GM12878 (cell line): ENCODE data around the gene CGREF1. TPM values are rescaled to one million over a fixed set of nuclear protein-coding genes. Genes with fewer than 3 reads are reported as not detected.

Experiments
- ATAC-seq: fragments of 200-7000 bp; cut with Tn5 transposase; 3 replicates; pipeline ENCODE4 v1.9.1; 2020; ENCODE audit warnings: mild to moderate bottlenecking, moderate library complexity
- BruUV-seq: library from RNA; stranded (reverse); fragments of 400-500 nt; replicated peaks from 2 replicates; lab custom pipeline; 2021; lab: Mats Ljungman, UMichigan
- CTCF ChIA-PET: fragments of 300-600 bp; sonication (Branson Sonifier 250); formaldehyde crosslinking; extraction: SDS; loops from one replicate; lab custom pipeline; 2021; ENCODE audit warnings: inconsistent platforms; lab: Yijun Ruan, JAX
- POLR2A ChIA-PET: fragments of 350-600 bp; formaldehyde crosslinking; extraction: SDS; loops from one replicate; lab custom pipeline; 2021; ENCODE audit warnings: inconsistent platforms; lab: Charles Lee
- RAD21 ChIA-PET: fragments of 300-600 bp; sonication (Branson Sonifier 250); formaldehyde crosslinking; loops from one replicate; lab custom pipeline; 2023; ENCODE audit warnings: antibody characterized with exemption; ENCODE audit not compliant: unreplicated experiment; lab: Charles Lee
- SMC1A ChIA-PET: fragments of 300-600 bp; sonication (Branson Sonifier 250); formaldehyde crosslinking; loops from one replicate; lab custom pipeline; 2023; ENCODE audit not compliant: unreplicated experiment, uncharacterized antibody; lab: Charles Lee
- DNase-seq: peaks from one replicate; pipeline ENCODE4 v3.0.0-alpha.2; 2011; ENCODE audit warnings: low read depth, low spot score
- FAIRE-seq: peaks from 3 replicates; lab custom pipeline; 2011; peaks lifted over from hg19 to GRCh38; lab: Jason Lieb, UNC
- H2AFZ ChIP-seq: 2 replicates; pipeline ENCODE4 v1.6.0; 2011; ENCODE audit warnings: low read depth, low read length, control low read depth; ENCODE audit not compliant: control insufficient read depth
- H3K27ac ChIP-seq: 2 replicates; pipeline ENCODE4 v1.5.1; 2011; ENCODE audit warnings: control low read depth; ENCODE audit not compliant: control insufficient read depth, insufficient read depth
- H3K27me3 ChIP-seq, 2 experiments: replicated peaks in 1 of 2; 2 replicates each; pipeline versions ENCODE4 v1.6.0 to v1.6.1; 2011; ENCODE audit warnings: low read length in 1 of 2; ENCODE audit not compliant: control insufficient read depth in 2 of 2, insufficient read depth in 2 of 2
- H3K36me3 ChIP-seq, 2 experiments: 2 replicates each; pipeline ENCODE4 v1.5.1; 2011; ENCODE audit warnings: low read length in 1 of 2; ENCODE audit not compliant: control insufficient read depth in 2 of 2, insufficient read depth in 2 of 2
- H3K4me1 ChIP-seq: 2 replicates; pipeline ENCODE4 v1.6.1; 2011; ENCODE audit warnings: mild to moderate bottlenecking, low read length, moderate library complexity, mixed read lengths; ENCODE audit not compliant: control insufficient read depth, insufficient read depth
- H3K4me2 ChIP-seq: 2 replicates; pipeline ENCODE4 v1.6.0; 2011; ENCODE audit warnings: control low read depth; ENCODE audit not compliant: control insufficient read depth, insufficient read depth
- H3K4me3 ChIP-seq: fragments of 200-600 bp; sonication (generic); 2 replicates; pipeline ENCODE4 v1.5.1; 2016
- H3K79me2 ChIP-seq: 2 replicates; pipeline ENCODE4 v1.6.0; 2011; ENCODE audit warnings: low read length; ENCODE audit not compliant: control insufficient read depth, insufficient read depth
- H3K9ac ChIP-seq: 2 replicates; pipeline ENCODE4 v1.8.0; 2011; ENCODE audit warnings: low read length, control low read depth, mixed read lengths; ENCODE audit not compliant: control insufficient read depth, insufficient read depth
- H3K9me3 ChIP-seq: replicated peaks from 3 replicates; pipeline ENCODE4 v1.5.1; 2011; ENCODE audit warnings: mild to moderate bottlenecking, low read length; ENCODE audit not compliant: control insufficient read depth, insufficient read depth
- H4K20me1 ChIP-seq: 2 replicates; pipeline ENCODE4 v1.6.0; 2011; ENCODE audit not compliant: control insufficient read depth, insufficient read depth
- ASH2L ChIP-seq: fragments of 300-600, 200-600 bp; sonication (generic); IDR thresholded peaks from 2 replicates; pipeline ENCODE4 v1.6.1; 2017; ENCODE audit warnings: low read depth, mild to moderate bottlenecking, borderline replicate concordance
- FOS ChIP-seq: IDR thresholded peaks from 3 replicates; pipeline ENCODE4 v1.6.1; 2011; ENCODE audit warnings: borderline replicate concordance; ENCODE audit not compliant: insufficient read length; ENCODE audit errors: extremely low read depth
- FOXM1 ChIP-seq: IDR thresholded peaks from 2 replicates; pipeline ENCODE4 v1.6.1; 2012; ENCODE audit warnings: low read depth, mild to moderate bottlenecking, inconsistent platforms, low read length, moderate library complexity
- IRF4 ChIP-seq: IDR thresholded peaks from 2 replicates; pipeline ENCODE4 v1.6.1; 2011; ENCODE audit warnings: low read depth, low read length
- JUNB ChIP-seq: IDR thresholded peaks from 2 replicates; pipeline ENCODE4 v1.6.1; 2016; ENCODE audit warnings: antibody characterized with exemption, mild to moderate bottlenecking
- KLF5 ChIP-seq: fragments of 450-650 bp; IDR thresholded peaks from 2 replicates; pipeline ENCODE4 v1.6.1; 2014; ENCODE audit warnings: mild to moderate bottlenecking; ENCODE audit not compliant: partially characterized antibody
- MTA2 ChIP-seq: fragments of 450-650 bp; IDR thresholded peaks from 2 replicates; pipeline ENCODE4 v1.6.1; 2016; ENCODE audit warnings: low read depth, mild to moderate bottlenecking, moderate library complexity
- NFIC ChIP-seq: IDR thresholded peaks from 2 replicates; pipeline ENCODE4 v1.6.1; 2012; ENCODE audit warnings: low read depth, mild to moderate bottlenecking, inconsistent platforms, low read length, moderate library complexity
- SIN3A ChIP-seq: IDR thresholded peaks from 2 replicates; pipeline ENCODE4 v1.6.1; 2012; ENCODE audit warnings: low read depth, low read length, improper control_type of control experiment
- SREBF1 ChIP-seq: IDR thresholded peaks from 2 replicates; pipeline ENCODE4 v1.6.1; 2012; ENCODE audit warnings: mild to moderate bottlenecking, low read length
- SRF ChIP-seq, 2 experiments: IDR thresholded peaks; 2 replicates each; pipeline ENCODE4 v1.6.1; 2011; ENCODE audit warnings: low read depth in 2 of 2, low read length in 2 of 2, mild to moderate bottlenecking in 1 of 2, moderate library complexity in 1 of 2
- STAT1 ChIP-seq: fragments of 450-650 bp; conservative IDR thresholded peaks from 2 replicates; pipeline ENCODE4 v1.6.1; 2014; ENCODE audit warnings: antibody characterized with exemption, mild to moderate bottlenecking
- STAT3 ChIP-seq: IDR thresholded peaks from 2 replicates; pipeline ENCODE4 v1.6.1; 2011; ENCODE audit warnings: low read depth, low read length, improper control_type of control experiment
- SUZ12 ChIP-seq: fragments of 200-600 bp; sonication (generic); IDR thresholded peaks from one replicate; pipeline ENCODE4 v1.6.1; 2018; ENCODE audit warnings: antibody characterized with exemption, mild to moderate bottlenecking; ENCODE audit not compliant: unreplicated experiment
- TCF12 ChIP-seq: IDR thresholded peaks from 2 replicates; pipeline ENCODE4 v1.6.1; 2011; ENCODE audit warnings: low read depth, mild to moderate bottlenecking, low read length
- ZBED1 ChIP-seq: IDR thresholded peaks from 2 replicates; pipeline ENCODE4 v1.6.1; 2016; ENCODE audit warnings: borderline replicate concordance
- ZNF384 ChIP-seq: IDR thresholded peaks from 2 replicates; pipeline ENCODE4 v1.6.1; 2012; ENCODE audit warnings: low read depth, mild to moderate bottlenecking, low read length, improper control_type of control experiment, borderline replicate concordance
- ZNF622 ChIP-seq: fragments of 450-650 bp; IDR thresholded peaks from 2 replicates; pipeline ENCODE4 v1.6.1; 2017; ENCODE audit warnings: mild to moderate bottlenecking, inconsistent platforms
- WGBS: methylation state at CpG from one replicate; pipeline ENCODE4 v1.1.6; 2016; ENCODE audit warnings: low lambda C conversion rate; ENCODE audit not compliant: insufficient replicate concordance, insufficient coverage; ENCODE audit errors: missing lambda C conversion rate; 5-methylcytosine and 5-hydroxymethylcytosine counted together
- in situ Hi-C: fragments of 300-500 bp; cut with MboI; formaldehyde crosslinking; loops from 9 replicates; pipeline ENCODE4 v1.14.3; 2018; ENCODE audit warnings: mixed read lengths
- intact Hi-C: fragments of 100-400 bp; cut with micrococcal nuclease; formaldehyde crosslinking; loops from one replicate; pipeline ENCODE4 v1.14.2; 2022; ENCODE audit not compliant: unreplicated experiment
- polyA plus RNA-seq, 11 experiments: library from polyadenylated mRNA; depleted of rRNA in 4 of 11; unstranded in 6 of 11; stranded (reverse) in 5 of 11; fragments of >200 nt; fragmentation: Nextera tagmentation in 4 of 11; fragmentation: Illumina TruSeq in 1 of 11; extraction: Ambion mirVana in 4 of 11; extraction: Trizol in 1 of 11; gene quantifications; 1 replicate in 1 of 11; 2 replicates in 10 of 11; pipeline versions ENCODE4 v1.2.1 to v1.2.3, GENCODE V29; 2011 to 2016; ENCODE audit warnings: inconsistent platforms in 2 of 11, missing spikeins in 2 of 11, low read depth in 1 of 11
- total RNA-seq, 4 experiments: library from RNA; depleted of rRNA in 3 of 4; stranded (reverse); fragments of >200 nt in 3 of 4; fragmentation: Illumina TruSeq in 1 of 4; extraction: Trizol in 1 of 4; gene quantifications; 2 replicates each; pipeline versions ENCODE4 v1.2.1 to v1.2.3, GENCODE V29; 2013 to 2021
- TF ChIP-seq, protein P1 (sequence below): fragments of 450-650 bp; IDR thresholded peaks from 2 replicates; pipeline ENCODE4 v1.6.1; 2016; ENCODE audit warnings: mild to moderate bottlenecking
- TF ChIP-seq, protein P2 (sequence below): fragments of 450-650 bp; IDR thresholded peaks from 2 replicates; pipeline ENCODE4 v1.6.1; 2018; ENCODE audit warnings: borderline replicate concordance, mild to moderate bottlenecking; ENCODE audit not compliant: partially characterized antibody

The CGREF1 gene
- total and polyA plus RNA-seq, 10 of the 15 experiments (the other 5 are each of a cell fraction or from before 2014, with no cell fraction given) = 0.06 to 0.21 TPM; not detected in 8

DNA sequence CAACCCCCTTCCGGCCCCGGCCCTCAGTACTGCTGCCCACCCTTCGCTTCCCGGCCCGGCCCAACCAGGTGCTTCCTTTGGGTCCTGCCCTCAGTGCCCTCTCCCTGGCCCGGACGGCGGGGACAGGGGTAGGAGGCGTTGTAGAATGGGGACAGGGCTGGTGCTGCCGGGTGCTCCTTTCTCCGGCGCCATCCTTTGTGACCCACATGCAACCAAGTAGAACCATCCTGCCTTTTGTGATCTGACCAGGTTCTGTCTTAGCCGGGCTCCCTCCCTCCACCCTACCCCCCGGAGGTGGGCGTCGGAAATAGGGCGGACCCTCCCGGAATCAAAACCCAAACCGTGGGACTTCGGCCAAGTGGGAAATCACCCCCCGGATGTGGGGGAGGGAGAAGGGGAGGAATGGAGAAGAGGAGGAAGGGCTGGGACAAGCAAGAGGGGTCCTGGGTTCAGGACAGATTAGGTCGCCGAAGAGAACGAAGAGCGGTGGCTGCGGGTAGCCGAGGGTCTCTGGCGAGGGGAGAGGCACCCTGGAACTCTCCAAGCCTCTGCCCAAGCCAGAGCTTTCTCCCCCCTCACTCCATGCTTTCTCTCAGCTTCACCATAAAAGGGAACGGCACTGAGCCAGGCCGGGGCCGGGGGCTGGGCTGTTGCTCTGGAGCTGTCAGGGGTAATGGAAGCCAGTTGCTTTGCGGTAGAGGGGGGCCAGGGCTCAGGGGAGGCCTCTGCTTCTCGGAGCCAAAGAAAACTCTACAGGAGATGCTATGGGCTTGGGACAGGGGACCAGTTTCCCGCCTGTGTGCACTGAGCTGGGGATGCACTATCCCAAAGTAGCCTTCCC is 46.7 kb downstream of the CGREF1 start:
- SMC1A ChIA-PET = interaction anchor here (0.6 to 5.4 kb wide), 6 partner anchors 9 to 110 kb away, joined by 3 to 33 read pairs (median 4); partner anchors contain the start of genes AGBL5 and TMEM214
- H3K4me3 ChIP-seq = peak overlapping the region; percentile 85
- H3K27me3 ChIP-seq = no peaks in the 10 kb centered on the region
- TF ChIP-seq, protein P1, sequence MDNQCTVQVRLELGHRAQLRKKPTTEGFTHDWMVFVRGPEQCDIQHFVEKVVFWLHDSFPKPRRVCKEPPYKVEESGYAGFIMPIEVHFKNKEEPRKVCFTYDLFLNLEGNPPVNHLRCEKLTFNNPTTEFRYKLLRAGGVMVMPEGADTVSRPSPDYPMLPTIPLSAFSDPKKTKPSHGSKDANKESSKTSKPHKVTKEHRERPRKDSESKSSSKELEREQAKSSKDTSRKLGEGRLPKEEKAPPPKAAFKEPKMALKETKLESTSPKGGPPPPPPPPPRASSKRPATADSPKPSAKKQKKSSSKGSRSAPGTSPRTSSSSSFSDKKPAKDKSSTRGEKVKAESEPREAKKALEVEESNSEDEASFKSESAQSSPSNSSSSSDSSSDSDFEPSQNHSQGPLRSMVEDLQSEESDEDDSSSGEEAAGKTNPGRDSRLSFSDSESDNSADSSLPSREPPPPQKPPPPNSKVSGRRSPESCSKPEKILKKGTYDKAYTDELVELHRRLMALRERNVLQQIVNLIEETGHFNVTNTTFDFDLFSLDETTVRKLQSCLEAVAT = 0 out of 2 replicates have a peak, but pooled peaks have one; percentile 42
- no peak for TF ChIP-seq STAT3
- no peak for TF ChIP-seq KLF5
- TF ChIP-seq ZNF622 = no peak
- TF ChIP-seq FOS = no peak
- no peak for TF ChIP-seq STAT1
- TF ChIP-seq JUNB = no peak
- no peak for TF ChIP-seq SUZ12
- TF ChIP-seq ZNF384 = no peak
- peak; percentile 21 to 85; a peak in 2 of 4 replicates for TF ChIP-seq SRF (IDR thresholded peaks at IDR 0.05; ENCODE audit: low read depth in 2 of 2, low read length in 2 of 2)
- no peak for TF ChIP-seq MTA2
- 0 out of 2 replicates have a peak, but pooled peaks have one; percentile 38 for TF ChIP-seq ZBED1
- TF ChIP-seq NFIC = peak; percentile 35; the same call in 1 of the 2 replicates
- no peak for TF ChIP-seq TCF12
- TF ChIP-seq SREBF1 = no peak
- no peak for TF ChIP-seq IRF4
- no peak for TF ChIP-seq ASH2L
- TF ChIP-seq, protein P2, sequence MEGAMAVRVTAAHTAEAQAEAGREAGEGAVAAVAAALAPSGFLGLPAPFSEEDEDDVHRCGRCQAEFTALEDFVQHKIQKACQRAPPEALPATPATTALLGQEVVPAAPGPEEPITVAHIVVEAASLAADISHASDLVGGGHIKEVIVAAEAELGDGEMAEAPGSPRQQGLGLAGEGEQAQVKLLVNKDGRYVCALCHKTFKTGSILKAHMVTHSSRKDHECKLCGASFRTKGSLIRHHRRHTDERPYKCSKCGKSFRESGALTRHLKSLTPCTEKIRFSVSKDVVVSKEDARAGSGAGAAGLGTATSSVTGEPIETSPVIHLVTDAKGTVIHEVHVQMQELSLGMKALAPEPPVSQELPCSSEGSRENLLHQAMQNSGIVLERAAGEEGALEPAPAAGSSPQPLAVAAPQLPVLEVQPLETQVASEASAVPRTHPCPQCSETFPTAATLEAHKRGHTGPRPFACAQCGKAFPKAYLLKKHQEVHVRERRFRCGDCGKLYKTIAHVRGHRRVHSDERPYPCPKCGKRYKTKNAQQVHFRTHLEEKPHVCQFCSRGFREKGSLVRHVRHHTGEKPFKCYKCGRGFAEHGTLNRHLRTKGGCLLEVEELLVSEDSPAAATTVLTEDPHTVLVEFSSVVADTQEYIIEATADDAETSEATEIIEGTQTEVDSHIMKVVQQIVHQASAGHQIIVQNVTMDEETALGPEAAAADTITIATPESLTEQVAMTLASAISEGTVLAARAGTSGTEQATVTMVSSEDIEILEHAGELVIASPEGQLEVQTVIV = no peak
- TF ChIP-seq SIN3A = no peak
- 0 out of 2 replicates have a peak, but pooled peaks have one; percentile 62 for TF ChIP-seq FOXM1

More for the DNA sequence above, 46.7 kb downstream of the CGREF1 start:
- Histone ChIP-seq H3K9ac (peak overlapping the region; percentile 76), H2AFZ (peak overlapping the region; percentile 34), H3K9me3 (no peaks in the 10 kb centered on the region), H4K20me1 (no peaks in the 10 kb centered on the region), H3K4me1 (peaks cover 40% of the 10 kb centered on the region), H3K4me2 (peak overlapping the region; percentile 95), H3K27ac (peak overlapping the region; percentile 94), H3K36me3 (peaks cover 2 to 16% of the 10 kb centered on the region in 2 experiments; a peak in 2 of 4 replicates), H3K79me2 (peaks cover 32% of the 10 kb centered on the region)
- peak; percentile 10 for ATAC-seq
- 10% methylated on average over 34 of the region's 34 CpGs for WGBS
- in situ Hi-C loops (no loop called here), intact Hi-C loops (loop anchor here (1.0 kb wide), 1 partner anchor 22 kb away; no protein-coding TSS in a partner anchor)
- BruUV-seq = TSS peak; percentile 80
- CTCF ChIA-PET = interaction anchor here (1.0 to 4.0 kb wide), 6 partner anchors 10 to 24 kb away, joined by 3 to 36 read pairs (median 8); partner anchors contain the start of genes AGBL5 and KHK
- RAD21 ChIA-PET = interaction anchor here (0.9 to 2.8 kb wide), 5 partner anchors 9 to 31 kb away, joined by 3 to 31 read pairs (median 10); partner anchors contain the start of genes AGBL5 and KHK
- DNase-seq = no peak
- POLR2A ChIA-PET = interaction anchor here (0.6 to 12.2 kb wide), 11 partner anchors 9 to 890 kb away, joined by 3 to 139 read pairs (median 3); partner anchors contain the start of genes AGBL5, EIF2B4 and TMEM214
- no peak for FAIRE-seq
